ENCODE results near the gene PRTFDC1.
"Not testable (repeated sequence)": the region's sequence is repeated elsewhere in the genome, so short reads cannot be mapped to it uniquely, and the experiment has no call there.

The PRTFDC1 gene

DNA sequence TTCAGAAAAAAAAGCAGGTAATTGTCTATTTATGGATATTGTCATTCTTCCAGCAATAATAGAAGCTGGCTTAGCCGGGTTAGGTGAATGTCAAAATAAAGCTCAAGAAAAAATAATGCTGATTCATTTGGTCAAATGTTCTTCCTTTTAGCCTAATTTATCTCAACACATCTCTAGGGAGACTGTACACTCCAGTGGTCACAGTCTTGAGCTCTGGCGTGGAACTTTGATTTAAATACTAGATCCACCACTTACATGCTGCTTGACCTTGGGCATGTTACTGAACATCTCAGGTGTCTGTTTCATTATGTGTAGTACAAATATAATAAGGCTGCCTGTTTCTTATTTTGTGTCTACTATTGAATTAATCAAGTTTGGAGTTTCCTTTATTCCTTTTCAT, 22.0 kb downstream of the PRTFDC1 start:
- DNase-seq (ENCODE audit: low read depth): no peak

DNA sequence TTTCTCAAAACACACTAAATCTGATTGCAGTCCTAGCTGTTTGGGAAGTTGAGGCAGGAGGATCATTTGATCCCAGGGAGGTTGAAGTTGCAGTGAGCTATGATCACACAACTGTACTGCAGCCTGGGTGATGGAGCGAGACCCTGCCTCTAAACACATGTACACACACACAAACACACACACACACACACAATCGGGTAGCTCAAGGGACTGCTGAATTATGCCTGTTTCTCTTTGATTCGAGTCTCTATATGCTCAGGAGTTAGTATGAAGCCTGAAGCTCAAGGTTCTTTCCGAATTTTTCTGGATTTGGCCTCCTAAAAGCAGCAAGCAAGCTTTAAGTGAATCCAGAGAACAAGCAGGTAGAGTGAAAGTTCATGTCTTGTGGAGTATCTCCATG, 22.5 kb downstream of the PRTFDC1 start:
- no peak for DNase-seq (ENCODE audit: low read depth)

DNA sequence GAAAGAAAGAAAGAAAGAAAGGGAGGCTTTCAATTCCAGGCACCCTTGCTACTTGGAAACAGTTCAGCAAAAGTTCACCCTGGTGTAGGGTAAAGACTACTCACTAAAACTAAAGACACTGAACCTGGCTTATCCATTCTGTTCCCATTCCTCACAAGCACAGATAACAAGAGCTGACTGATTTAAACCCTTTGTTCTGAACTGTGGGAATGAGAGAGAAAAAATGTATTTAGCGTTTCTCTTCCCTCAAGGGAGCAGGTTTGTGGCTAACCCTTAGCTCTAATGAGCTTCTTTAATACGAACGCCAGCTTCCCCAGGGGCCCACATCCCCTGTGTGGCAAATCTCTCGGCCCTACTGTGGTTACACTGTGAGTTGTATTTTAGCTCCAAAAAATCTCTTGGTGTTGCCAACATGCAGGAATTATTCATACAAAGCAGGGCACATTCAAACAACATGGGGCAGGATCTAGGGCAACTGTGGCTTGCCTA, 23.3 kb downstream of the PRTFDC1 start:
- no peak for DNase-seq (ENCODE audit: low read depth)

DNA sequence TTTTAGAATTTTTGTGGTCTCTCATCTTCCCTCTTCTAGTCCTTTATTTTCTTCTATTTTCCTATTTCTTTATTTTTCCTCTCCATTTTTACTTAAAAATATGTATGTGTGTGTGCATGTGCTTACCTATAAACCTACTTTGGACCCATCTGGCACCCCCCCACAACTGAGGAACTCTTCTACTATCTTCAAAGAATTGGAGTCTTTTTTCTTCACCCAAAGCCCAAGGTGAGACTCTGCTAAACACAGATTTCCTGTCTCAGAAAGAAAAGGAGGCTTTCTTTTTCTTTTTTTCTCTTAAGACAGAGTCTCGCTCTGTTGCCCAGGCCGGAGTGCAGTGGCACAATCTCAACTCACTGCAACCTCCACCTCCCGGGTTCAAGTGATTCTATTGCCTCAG, 24.2 kb downstream of the PRTFDC1 start:
- DNase-seq (ENCODE audit: low read depth): no peak

DNA sequence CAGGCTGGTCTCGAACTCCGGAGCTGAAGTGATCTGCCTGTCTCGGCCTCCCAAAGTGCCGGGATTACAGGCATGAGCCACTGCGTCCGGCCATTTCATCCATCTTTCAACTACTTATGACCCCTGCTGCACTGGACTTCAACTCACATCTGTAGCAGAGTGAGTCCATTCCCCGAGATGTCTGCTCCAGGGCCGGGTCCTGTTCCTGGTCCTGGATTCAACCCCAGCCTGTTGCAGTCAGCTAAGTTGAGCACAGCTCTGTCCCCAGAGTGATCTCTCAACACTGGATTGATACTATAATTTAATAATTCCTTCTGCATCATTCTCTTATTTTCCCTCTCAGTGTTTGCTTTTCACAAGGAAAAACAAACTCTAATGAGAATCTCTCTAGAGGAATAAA, 25.8 kb downstream of the PRTFDC1 start:
- no peak for DNase-seq (ENCODE audit: low read depth)

DNA sequence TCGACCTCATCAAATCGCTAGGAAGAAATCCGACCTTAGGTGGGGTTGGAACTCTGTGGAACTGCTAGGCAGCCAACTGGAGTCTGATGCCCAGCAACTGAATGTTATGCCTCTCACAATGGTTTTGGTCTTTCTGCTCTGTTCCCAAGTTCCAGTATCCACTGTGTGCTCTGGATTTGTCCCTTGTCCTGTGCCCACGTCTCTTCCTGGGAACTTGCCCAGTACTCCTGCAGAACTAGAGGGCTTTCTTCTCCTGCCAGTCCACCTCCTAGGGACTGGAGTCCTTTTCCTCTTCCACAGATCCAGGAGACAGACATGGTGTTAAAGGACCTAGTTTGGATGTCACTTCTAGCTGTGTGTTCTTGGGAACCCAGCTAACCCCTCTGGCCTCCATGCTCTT, 26.6 kb downstream of the PRTFDC1 start:
- DNase-seq (ENCODE audit: low read depth): no peak

DNA sequence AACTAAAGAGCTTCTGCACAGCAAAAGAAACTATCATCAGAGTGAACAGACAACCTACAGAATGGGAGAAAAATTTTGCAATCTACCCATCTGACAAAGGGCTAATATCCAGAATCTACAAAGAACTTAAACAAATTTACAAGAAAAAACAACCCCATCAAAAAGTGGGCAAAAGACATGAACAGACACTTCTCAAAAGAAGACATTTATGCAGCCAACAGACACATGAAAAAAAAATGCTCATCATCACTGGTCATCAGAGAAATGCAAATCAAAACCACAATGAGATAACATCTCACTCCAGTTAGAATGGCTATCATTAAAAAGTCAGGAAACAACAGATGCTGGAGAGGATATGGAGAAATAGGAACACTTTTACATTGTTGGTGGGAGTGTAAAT, 27.9 kb downstream of the PRTFDC1 start:
- not testable (repeated sequence) for DNase-seq (ENCODE audit: low read depth)

DNA sequence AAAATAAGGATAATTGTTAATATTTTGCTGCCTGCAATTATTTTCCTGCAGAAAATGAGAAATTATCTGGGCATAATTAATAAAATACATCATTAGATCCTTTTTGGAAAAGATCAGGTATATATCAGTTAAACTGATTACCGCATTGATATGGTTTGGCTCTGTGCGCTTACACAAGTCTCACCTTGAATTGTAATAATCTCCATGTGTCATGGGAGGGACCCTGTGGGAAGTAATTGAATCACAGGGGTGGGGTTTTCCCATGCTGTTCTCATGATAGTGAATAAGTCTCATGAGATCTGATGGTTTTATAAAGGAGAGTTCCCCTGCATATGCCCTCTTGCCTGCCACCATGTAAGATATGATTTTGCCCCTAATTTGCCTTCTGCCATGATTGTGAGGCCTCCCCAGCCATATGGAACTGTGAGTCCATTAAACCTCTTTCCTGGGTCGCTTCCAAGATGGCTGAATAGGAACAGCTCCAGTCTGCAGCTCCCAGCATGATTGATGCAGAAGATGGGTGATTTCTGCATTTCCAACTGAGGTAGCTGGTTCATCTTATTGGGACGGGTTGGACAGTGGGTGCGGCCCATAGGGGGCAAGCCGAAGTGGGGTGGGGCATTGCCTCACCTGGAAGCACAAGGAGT, 30.1 kb downstream of the PRTFDC1 start:
- not testable (repeated sequence) for DNase-seq (ENCODE audit: low read depth)

DNA sequence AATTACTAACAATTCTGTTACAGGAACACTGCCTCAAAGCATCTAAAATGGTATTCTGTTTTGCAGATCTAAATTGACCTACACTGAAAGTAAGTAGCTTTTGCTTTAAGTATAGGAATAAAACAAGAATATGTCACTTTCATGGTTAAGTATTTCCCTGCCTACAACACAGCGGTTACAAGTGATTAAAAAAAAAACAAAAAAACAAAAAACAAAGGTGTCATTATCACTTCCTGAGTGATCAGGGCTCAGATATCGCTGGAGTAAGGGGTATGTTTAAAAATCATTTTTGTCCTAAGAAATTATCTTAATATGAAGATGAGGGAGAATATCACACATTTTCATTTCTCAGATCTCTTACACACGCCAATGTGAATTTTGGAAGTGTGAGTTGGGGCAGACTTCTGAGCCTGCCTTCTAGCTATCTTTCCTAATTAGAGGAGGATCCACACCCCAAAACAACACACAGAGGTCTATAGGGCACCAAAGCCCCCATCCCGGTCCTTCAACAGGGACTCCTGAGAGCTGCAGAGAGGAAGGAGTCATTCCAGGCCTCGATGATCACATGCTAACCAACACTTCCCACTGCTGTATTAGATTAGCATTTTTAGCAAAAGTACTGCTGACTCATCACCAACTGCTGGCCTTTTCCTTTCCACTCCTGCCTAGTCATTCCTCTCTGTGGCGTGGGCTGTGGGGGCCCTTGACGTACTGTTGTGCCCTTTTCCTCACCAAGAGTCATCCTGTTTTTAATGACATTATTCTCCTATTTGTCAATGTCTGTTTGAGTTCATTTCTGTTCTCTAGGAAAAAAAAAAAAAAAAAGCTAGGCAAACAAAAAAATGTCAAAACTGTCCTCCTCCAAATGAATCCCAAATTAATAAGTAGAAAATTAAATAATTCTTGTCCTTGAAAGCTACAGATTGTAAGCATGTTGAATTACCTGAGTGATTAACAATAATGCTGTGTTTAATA, 31.2 kb downstream of the PRTFDC1 start:
- DNase-seq (ENCODE audit: low read depth): peak; percentile 34

DNA sequence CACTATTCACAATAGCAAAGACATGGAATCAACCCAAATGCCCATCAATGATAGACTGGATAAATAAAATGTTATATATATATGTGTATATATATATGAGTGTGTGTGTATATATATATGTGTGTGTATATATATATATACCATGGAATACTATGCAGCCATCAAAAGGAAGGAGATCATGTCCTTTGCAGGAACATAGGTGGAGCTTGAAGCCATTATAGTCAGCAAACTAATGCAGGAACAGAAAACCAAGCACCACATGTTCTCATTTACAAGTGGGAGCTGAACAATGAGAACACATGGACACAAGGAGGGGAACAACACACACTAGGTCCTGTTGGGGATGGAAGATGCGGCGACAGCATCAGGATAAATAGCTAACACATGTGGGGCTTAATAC, 32.2 kb downstream of the PRTFDC1 start:
- not testable (repeated sequence) for DNase-seq (ENCODE audit: low read depth)

DNA sequence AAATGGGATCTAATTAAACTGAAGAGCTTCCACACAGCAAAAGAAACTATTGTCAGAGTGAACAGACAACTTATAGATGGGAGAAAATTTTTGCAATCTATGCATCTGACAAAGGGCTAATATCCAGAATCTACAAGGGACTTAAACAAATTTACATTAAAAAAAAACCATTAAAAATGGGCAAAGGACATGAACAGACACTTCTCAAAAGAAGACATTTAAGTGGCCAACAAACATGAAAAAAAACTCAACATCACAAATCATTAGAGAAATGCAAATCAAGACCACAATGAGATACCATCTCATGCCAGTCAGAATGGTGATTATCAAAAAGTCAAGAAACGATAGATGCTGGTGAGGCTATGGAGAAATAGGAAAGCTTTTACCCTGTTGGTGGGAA, 32.8 kb downstream of the PRTFDC1 start:
- not testable (repeated sequence) for DNase-seq (ENCODE audit: low read depth)

DNA sequence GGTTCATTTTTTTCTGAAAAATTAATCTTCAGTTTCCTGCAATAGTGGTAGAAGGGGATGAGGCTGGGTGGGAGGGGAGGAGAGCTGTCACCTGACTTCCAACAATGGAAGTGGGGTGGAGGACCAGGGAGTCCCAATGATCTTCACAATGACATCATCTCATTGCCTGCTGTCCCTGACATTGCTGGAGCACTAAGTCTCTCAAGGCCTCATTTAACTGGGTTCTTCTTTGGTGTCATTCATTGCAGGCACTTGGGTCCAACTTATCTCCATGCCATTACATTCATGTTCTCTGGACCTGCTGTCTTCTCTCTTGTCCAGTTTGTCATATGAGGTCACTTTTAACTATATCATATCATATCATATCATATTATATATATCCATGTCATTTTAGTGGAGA, 34.4 kb downstream of the PRTFDC1 start:
- DNase-seq (ENCODE audit: low read depth): no peak

DNA sequence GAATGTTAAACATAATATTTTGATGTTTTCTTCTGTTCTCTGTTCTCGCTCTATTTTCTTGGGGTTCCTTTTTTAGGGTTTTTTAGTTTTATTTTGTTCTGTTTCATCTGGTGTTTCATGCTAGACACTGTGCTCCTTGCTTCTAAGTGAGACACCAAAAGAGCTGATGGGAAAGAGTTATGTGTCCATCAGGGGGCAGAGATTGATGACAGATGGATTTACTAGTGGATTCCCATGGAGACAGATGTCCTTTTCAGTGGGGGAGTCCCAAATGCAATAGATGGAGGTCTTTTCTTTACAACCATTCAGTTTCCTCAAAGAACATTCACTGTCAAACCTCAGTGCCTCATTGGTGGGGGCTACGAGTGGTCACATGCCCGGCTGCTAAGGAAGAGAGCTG, 34.9 kb downstream of the PRTFDC1 start:
- no peak for DNase-seq (ENCODE audit: low read depth)

DNA sequence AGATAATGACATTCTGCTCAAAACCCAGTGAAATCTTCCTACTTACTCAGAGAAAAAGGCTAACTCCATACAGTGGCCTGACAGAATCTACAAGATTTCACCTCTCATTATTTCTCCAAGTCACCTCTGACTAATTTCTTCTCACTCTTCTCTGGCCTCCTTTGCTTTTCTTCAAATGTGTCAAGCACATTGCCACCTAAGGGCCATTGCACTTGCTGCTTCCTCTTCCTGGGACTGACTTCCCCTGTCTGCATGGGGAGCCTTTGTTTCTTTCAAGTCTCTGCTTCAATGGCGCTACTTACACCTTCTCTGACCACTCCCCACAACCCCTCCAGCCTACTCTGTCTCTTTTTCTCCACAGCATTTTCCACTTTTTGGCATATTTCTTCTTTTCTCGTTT, 36.0 kb downstream of the PRTFDC1 start:
- no peak for DNase-seq (ENCODE audit: low read depth)

DNA sequence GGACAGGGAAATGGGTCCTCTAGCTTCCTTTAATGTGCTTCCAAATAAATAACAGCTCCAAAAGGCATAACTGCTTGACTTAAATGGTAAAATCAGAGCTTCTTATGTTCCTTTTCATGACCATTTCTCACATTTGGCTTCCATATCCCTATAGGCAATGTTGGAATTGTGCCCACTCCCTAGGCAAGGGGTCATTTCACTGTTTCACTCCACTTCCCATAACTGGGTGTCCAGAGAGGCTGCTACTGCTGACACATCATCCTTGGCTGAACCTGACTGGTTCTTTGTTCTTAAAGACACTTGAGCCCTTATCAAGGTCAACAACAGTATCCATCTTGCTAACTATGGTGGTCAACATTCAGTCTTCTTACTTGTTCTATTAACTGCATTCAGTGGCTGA, 37.1 kb downstream of the PRTFDC1 start:
- no peak for DNase-seq (ENCODE audit: low read depth)

DNA sequence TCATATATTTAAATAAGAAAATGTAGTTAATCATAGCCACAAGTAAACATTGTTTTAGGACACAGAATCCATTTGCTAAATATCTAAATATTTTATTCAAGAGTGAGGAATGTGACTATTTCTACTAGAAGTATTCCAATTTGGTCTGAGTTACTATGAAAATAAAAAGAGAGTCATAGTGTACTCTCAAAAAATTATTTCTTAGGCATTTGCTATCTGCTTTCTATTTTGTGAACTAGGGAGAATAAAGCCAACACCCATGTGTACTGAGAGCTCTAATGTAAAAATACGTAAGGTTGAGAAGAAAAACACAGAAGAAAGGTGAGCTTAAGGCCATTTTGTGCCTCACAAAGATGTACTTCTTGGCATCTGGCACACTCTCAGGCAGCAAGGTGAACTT, 38.3 kb downstream of the PRTFDC1 start:
- no peak for DNase-seq (ENCODE audit: low read depth)

DNA sequence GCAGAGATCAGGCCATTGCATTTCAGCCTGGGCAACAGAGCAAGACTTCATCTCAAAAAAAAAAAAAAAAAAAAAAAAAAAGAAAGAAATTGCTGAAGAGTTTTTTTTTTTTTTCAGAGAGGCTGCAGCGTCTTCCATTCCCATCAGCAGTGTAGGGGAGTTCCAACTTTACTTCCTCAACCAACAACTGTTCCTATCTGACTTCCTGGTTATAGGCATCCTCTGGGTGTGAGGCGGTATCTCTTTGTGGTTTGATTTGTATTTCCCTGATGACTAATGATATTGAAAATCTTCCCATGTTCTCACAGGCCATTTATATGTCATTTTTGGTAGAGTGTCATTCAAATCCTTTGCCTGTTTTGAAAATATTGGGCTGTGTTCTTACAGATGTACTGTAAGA, 40.2 kb downstream of the PRTFDC1 start:
- no peak for DNase-seq (ENCODE audit: low read depth)

DNA sequence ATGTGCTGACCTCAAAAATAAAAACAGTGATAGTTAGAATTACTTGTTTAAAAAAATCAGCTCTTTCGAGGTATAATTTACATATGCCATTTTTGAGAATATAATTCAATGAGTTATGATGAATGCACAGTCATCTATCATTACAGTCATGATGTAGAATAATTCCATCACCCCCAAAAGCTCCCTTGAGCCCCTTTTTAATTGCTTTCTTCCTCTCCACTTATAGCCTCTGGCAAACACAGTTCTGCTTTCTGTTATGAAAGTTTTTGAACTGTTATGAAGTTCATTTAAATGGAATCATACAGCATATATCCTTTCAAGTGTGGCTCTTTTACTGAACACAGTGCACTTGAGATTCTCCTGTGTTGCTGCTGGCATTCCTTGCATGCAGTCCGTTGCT, 41.4 kb downstream of the PRTFDC1 start:
- no peak for DNase-seq (ENCODE audit: low read depth)

DNA sequence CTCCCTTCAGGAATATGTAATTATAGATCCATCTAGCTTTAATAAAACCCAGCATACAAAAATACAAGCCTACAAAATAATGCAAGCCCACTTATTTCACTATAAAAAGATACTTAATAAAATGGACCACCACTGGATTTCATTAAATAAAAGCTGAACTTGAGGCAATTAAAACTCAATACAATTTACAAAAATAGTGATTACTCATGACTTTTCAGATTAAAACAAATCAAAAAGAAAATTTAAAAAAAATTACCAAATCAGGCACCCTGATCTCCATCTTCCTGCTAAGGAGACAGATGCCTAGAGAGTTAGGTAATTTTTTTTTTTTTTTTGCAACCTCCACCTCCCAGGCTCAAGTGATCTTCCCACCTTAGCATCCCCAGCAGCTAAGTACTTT, 41.8 kb downstream of the PRTFDC1 start:
- no peak for DNase-seq (ENCODE audit: low read depth)

DNA sequence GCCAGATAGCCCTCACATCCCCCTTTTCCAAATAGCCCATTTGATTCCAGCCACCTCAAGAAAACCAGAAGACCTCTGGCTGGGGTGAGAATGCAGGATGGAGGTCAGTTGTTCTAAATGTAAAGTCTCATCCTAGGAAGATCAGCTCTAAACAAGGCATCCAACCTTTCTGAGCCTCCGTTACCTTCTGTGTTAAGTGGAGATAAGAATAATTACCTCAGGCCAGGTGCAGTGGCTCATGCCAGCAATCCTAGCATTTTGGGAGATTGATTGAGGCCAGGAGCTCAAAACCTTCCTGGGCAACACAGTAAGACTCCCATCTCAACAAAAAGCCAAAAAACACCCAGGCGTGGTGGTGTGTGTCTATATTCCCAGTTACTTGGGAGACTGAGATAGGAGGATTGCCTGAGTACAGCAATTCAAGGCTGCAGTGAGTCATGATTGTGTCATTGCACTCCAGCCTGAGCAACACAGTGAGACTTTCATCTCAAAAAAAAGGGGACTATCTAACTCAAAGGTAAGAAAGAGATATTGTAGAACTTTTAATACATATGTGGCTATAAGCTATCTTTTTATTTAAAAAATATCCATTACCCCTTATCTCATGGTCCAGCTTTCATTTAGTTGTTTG, 43.5 kb downstream of the PRTFDC1 start:
- DNase-seq (ENCODE audit: low read depth): no peak

DNA sequence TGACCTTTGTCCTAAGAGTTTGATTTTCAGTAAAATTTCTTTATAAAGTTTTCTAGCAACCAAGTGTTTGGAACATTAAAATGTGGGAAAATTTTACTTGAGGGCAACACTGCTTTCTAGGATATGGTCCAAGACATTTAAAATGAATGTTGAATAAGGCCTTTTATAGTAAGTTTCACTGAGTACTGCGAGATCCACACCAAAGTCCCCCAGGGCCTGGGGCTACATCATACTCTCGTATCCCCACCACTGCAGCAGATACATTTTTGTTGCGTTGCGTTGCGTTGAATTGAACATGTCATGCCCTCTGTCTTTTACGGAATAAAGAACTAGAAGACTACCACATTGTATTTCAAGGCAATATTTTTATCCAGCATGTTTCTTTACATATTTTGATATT, 44.5 kb downstream of the PRTFDC1 start:
- no peak for DNase-seq (ENCODE audit: low read depth)

DNA sequence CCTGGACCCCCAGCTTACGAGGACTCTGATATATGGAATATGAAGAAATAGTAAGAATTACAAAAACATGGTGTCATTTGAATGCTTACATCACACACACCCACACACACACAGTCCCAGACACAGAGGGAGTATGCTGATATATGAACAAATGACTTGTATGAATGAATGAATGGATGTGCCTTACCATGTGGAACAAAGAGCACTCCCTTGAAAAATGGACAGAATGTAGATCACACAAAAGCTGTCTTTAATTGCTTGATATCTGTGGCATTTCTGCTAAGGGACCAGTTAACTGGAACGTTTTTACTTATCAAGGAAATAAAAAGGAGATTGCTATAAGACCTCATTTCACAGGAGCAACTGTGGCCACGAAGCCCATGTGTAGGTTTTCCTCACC, 46.0 kb downstream of the PRTFDC1 start:
- DNase-seq (ENCODE audit: low read depth): no peak

DNA sequence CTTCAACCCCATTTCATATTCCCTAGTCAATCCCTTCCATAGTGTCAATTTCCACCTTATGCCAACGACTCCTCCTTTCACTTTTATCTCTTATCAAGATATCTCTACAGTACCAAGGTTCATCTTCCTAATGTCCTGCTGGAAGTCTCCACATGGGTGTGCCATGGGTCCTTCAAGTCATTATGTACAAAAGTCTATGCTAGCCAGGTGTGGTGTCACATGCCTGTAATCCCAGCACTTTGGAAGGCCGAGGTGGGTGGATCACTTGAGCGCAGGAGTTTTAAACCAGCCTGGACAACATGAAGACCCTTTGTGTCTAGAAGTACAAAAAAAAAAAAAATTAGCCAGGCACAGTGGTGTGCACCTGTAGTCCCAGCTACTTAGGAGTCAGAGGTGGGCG, 47.6 kb downstream of the PRTFDC1 start:
- DNase-seq (ENCODE audit: low read depth): no peak

All from activated gamma-delta T cell treated with anti-CD3 and anti-CD28 coated beads, Interleukin-2, amount 50 U/mL, for 16 hours (primary cell).